ENCODE measurements around the gene SGCA.
A peak's percentile ranks its signal among the peaks of the same experiment; 100 is the strongest.

The SGCA gene

DNA sequence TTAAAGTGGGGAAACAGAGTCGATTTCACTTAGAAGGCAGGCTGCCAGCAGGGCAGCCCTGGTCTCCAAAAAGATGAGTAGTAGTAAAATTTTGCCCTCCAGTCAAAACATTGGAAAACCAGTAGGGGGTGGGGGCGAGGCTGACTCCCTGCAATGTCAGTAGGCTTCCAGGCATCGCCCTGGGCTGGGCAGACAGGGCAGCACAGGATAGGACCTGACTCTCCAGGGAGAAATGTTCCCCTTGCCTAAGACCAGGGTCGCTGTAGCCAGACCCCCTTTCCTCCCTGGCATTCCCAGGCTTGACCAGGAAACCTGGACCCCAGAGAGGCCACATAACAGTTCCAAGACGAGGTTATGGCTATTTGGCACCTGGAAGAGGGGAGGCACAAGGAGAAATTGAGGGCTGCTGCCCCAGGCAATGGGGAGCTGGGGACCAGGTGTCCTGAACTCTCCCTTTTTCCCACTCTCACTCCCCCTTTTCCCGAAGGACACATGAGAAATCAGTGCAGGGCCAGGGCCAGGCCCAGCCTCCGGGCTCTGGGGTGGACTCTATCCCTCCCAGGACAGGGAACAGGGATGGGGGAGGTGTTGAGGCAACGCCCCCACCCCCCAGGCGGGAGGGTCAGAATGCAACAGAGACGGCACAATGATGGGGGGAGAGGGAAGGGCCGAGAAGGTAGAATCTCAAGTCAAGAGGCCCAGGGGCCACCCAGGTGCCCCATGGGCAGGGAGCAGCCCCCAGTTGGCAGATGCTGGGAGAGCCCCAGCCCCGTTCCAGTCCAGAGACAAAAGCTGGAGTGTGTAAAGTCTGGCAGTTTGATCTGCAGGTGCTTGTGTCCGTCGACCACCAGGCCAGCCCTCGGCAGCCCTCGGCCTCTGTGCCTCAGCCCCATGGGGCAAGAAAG is 31.3 kb upstream of the SGCA start:
- peak; percentile 68 for DNase-seq (ENCODE audit: low spot score)

DNA sequence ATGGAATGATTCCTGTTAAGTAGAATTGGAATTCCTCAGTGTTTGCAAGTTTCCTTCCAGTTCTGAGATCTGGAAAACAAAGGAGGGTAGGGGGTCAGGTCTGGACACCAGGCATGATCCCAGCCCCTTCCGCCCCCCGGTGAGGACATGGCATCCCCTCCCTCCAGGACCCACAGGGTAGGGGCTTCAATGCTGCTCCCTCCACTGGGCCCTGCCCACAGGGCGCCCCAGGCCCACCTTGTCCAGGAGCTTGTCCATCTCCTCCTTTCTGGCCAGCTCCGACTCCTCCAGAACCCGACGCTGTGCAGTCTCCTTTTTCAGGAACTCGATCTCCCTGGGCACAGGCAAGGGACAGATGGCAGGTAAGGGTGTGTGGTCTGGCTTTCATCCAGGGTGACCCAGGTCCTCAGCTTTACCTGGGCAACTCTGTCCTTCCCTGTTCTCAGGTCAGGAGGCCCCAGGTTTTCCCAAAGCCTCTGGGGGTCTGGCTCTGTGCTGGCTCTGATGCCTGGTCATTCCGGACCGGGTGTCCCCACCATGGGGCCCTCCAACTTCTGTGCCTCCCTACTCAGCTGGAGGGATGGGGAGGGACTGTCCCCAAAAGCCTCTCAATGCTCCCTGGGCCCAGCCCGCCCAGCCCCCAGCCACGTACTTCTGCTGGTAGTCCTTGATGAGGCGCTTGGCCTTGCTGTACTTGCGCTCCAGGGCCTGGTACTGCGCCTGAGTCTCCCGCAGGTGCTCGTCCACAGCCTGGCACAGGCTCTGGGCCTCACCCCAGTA is 30.3 kb upstream of the SGCA start:
- DNase-seq (ENCODE audit: low spot score): no peak

DNA sequence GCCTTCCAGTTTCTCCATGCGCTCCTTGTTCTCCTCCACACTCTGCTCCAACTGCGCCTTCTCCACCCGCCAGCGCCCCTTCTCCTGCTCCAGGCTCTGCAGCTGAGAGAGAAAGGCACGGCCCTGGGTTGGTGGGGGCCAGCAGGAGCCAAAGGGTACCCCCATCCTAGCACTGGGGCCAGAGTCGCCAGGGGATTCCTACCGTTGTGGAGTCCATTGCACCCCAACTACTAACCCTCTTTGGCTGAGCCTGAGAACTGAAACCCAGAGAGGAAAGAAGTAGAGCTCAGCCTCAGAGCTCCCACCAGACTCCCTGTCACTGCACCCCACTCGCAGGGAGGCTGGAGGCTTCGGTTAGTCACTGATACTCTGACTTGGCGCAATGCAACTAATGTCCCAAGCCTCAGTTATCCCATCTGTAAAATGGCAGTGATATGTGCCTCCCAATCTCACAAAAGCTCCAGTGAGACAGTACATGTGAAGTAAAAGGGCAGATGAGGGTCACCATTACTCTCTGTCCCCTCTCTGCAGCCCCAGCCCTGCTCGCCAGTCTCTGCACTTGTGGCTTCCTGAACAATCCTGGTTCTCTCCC is 29.6 kb upstream of the SGCA start:
- no peak for DNase-seq (ENCODE audit: low spot score)

DNA sequence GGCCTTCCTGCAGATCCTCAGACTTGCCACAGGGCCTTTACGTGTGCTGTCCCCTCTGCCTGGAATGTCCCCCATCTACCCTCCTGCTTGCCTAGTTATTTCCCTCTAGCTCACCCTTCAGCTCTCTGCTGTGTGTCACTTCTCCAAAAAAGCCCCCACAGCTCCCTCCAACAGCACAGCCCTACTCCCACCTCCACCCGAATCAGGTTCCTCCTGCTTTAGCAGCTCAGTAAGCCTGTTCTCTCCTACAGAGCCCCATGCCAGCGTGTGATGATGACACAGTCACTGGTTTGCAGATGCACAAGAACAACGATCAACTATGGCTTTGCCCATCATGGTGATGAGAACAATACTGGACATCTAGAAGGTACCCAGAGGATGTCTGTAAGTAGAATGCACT is 28.8 kb upstream of the SGCA start:
- DNase-seq (ENCODE audit: low spot score): no peak

DNA sequence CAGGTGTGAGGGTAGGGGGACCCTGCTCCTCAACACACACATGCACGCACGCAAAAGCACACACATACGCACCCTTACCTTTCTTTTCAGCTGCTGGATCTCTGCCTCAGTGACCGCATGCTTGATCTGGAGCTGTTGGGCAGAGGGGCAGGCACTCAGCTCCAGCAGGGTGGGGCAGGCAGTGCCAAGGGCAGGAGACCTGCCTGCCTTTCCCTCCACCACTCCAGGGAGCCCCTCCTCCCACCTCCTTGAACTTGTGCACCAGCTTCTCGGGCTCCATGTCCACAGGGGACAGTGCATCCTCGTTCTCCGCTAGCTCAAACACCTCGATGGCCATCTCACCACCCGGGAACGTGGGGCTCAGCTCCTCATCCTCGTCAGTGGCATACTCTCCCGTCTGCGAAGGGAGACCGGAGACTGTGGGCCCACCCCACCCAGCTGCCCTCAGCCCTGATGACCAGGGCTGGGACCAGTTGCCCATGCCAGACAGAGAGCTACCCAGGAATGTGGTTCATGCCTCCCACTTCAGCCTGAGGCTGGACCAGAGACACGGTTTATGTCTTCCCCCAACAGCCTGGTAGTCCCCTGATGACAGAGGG is 26.5 kb upstream of the SGCA start:
- DNase-seq (ENCODE audit: low spot score): no peak

DNA sequence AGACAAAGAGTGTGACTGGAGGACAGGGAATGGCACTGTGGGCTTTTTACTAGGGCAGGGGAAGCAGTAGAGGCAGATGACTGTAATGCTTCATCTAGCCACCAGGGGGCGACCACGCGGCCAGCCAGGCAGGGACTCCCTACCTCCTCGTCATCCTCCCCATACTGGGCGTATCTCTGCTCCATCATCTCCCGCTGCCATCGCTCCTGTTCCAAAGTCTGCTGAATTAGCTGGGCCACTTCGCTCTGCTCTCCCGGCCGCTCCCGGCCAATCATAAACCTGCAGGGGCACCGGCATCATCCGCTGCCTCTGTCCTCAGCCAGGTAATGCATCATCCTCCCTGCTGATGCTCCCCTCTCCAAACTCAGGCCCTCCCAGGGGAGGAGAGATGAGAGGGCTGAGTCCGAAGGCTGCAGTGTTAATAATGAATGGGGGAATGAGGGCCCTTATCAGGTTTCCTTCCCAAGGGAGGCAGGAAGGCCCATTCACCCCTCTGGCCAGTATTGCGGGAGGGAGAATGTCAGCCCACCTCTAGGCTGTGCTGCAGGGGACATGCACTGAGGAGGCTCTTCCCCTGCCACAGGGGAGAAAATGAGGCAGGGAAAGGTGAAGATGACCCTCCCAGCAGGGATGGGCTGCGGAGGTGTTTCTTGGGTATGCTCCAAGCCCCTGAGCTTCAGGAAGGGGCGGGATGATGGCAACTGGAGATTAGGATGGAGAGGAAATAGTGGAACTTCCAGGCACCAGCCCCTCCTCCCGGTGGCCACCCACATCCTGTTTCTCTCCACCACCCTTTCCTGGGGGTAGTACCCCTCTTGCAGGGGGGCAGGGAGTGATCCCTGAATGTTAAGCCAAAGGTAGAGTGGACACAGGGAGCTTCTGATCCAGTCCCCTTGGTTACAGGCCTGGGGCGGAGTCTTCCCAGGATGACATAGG is 25.6 kb upstream of the SGCA start:
- DNase-seq (ENCODE audit: low spot score): peak; percentile 92

DNA sequence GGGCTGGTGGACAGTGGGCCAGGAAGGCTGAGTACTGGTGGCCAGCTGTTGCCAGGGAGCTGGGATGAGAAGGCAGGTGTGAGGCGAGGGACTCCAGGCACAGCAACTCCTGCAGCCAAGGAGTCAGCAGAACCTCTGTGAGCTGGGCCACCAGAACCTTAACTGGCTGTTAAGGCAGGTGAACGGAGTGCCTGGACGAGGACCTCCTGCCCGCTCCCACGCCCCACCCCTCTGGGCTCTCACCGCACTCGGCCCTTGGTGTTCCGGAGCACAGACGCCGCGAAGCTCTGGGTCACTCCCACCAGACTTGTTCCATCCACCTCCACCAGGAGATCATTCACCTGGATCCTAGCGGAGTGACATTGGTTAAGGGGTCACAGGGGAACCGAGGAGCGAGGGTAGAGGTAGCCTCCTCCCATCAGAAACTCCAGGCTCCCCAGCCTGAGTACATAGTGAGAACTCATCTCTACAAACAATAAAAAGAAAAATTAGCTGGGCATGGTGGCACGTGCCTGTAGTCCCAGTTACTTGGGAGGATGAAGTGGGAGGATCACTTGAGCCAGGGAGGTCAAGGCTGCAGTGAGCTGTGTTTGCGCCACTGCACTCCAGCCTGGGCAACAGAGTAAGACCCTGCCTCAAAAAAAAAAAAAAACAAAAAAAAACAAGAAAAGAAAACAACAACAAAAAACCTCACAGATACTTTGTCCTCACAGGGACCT is 24.6 kb upstream of the SGCA start:
- DNase-seq (ENCODE audit: low spot score): no peak

DNA sequence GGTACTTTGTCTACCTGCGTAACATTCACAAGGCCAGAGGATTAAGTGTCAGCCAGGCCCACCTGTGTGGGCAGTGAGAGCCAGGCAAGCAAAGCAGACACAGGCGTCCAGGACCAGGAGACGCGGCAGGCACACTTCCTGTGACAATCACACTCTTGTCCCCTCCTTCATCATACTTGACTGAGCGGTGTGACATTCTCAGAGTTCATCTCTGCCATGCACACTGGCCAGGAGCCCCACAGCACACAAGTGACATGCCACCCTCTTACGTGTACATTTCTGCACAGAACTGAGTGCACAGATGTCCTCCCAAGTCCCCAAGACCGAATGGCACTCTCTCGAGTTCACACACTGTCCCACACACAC is 24.1 kb upstream of the SGCA start:
- DNase-seq (ENCODE audit: low spot score): no peak

DNA sequence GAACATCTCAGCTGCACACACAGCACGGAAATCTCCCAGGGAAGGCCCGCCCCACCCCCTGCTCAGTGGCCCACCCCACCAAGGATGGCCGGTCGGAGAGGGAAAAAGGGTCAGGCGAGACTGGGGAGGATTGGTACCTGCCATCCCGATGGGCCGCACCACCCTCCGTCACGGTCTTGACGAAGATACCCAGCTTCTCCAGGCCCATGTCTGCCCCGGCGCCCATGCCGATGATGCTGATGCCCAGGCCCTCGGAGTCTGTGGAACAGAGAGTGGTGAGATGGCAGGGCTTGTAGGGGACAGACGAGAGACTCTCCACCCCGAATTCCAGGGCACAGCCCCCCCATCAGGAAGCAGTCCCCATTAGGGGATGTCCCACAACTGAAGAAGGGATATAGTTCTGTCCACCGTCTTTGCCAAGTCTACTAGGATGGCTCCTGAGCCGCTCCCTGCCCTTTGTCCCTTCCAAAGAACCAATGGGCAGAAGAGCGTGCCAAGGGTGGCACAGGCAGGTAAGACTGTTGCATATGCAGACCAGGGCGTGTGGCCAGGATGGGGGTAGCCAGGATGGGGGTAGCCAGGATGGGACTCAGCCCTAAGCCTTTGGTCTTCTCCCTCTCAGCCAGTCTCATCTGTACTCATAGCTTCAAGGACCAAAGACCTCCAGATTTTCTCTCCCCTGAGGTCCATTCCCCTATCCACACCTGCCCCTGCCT is 22.2 kb upstream of the SGCA start:
- DNase-seq (ENCODE audit: low spot score): no peak

DNA sequence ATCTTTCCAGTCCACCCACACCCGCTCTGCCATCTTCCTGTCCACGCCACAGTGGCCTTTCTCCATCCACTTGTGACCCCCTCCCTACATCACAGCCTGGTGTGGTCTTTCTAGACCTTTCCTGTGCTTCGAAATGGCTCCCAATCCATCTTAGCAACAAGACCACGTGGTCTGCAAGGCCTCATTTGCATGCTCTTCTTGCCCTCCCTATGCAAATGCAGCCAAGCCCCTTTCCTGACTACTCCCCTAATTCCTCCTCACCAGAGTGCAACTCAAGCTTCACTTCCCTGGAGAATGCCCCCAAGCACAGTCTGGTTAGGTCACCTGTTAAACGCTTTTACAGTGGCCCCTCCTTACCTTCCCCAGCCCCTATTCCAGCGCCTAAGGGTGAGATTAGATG is 21.4 kb upstream of the SGCA start:
- DNase-seq (ENCODE audit: low spot score): no peak

DNA sequence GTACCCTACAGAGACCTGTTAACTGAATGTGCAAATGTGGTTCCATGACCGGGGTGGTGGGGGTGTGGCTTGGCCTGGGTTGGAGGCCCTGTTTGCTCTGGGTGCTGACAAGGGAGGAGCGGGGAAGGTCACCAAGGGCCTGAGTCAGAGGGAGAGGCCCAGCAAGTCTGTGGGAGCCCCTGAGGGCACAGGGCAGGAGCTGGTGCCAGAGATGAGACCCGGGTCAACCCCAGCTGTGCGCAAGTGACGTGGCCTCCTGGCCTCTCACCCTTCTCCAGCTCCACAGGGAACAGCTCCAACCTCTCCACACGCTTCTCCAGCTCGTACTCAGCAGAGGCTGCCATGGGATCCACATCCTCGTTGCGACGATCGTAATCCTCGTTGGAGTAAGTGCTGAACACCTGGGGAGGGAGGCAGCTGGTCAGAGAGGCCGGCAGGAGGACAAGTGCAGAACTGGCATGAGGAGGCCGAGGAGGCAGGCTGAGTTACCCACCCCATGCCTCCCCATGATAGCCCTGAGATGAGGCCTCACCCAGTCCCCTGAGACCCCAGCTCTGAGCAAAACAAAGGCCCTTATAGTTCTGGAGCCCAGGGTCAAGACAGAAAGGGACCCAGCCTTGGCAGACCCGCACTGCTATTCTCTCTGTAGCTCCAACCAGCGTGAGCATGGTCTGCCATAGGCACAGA is 20.8 kb upstream of the SGCA start:
- no peak for DNase-seq (ENCODE audit: low spot score)

DNA sequence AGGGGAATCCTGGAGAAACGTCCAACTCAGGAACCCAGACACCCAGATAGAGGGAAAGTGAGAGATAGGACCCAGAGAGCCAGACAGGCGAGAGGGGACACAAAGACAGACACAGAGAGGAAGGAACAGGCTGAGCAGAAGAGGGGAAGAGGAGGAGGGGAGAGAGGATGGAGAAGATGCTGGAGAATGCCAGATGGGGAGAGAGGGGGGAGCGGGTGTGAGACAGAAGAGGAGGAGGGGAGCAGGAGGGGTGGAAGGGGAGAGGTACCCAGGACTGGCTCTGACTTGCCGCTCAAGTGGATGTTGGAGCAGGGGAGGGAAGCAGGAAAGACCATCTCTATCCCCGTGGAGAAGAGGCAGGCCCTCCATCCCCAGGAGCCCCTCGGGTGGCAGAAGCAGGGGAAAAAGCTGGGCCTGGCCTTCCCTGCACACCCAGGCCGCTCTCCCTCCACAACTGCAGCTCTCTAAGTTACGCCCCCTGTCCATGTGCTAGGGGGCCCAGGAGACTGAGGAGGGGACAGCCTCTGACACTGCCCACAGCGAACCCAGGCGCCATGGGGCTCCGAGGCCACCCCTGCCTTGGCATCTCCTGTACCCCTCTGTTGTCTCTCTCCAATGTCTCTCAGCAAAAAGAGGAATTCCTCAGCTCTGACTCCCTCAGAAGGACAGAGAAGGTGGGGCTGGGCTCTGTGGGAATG is 20.1 kb upstream of the SGCA start:
- no peak for DNase-seq (ENCODE audit: low spot score)

DNA sequence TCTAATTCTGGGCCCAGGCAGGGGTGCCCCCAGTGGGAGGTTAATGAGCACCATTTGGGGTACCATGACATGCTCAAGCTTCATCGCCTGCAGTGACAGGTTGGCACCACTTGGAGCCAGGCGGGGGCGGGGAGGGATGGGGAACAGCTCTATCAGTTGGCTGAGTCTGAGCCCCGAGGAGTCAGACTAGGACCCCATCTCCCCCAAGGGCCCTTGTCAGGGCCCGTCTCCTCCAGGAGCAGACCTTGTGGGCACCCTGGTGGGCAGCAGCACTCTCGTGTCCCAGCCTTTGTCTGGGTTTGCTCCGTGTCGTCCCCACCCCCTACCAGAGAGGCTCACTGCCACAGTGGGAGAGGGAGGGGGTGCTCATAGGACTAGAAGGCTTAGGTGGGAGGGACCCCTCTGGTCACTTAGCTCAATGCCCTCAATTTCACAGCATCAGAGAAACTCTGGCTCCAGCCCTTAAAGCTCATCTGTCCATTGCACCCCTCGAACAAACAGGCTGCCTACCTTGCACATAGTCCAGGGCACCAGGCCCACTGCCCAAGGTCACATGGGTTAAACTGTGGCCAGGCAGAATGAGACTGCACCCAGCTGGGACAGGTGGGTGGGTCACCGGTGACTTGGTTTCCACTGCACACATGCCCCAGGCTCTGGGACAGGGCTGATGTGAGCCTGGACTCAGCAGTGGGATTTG is 19.4 kb upstream of the SGCA start:
- no peak for DNase-seq (ENCODE audit: low spot score)

DNA sequence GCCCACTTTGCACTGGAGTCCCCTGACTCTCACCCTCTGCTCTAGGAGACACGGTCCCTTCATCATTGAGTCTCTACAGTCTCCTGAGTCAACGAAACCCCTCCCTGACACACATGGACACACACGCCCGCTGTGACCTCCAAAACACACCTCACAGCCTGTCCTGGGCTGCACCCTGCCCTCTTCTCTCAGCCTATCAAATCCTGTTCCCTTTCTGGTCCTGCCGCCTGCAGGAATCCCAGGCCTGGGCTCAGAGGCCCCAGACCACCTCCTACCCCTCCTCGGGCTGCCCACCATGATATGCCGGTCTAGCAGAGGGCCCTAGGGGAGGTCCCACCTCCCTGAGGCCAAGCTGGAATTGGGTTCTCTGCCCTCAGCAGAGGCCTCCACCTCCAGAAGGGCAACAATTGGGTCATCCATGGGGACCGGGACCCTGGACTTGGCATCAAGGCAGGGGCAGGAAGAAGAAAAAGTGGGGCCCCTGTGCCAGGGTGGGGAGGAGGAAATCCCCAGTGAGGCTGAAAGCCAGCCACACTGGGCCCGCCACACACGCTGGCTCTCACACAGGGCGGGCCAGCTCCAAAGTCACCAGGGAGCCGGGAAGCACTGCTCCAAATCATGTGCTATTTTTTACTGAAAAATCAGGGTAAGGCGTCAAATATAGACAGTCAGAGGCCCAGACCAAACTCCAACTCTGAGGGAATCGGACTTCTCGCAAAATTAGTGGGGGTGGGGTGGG is 18.7 kb upstream of the SGCA start:
- peak; percentile 55 for DNase-seq (ENCODE audit: low spot score)

DNA sequence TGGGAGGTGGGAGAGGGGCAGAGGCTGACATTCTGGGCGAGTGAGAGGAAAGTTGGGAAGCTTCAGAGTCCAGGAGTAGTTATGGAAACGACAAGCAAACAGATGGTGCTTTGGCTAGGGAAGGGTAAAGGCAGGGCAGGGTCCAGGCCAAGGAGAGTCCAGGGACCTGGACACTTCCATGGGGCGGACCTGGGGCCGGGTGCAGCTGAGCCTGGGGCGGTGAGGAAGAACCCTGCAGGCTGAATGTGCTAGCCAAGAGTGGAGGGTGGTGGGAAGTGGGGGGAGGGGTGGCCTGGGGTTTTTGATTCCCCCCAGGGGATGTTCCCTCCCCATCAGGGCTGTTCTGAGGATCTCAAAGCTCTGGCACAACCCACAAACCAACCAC is 18.0 kb upstream of the SGCA start:
- DNase-seq (ENCODE audit: low spot score): peak; percentile 71

DNA sequence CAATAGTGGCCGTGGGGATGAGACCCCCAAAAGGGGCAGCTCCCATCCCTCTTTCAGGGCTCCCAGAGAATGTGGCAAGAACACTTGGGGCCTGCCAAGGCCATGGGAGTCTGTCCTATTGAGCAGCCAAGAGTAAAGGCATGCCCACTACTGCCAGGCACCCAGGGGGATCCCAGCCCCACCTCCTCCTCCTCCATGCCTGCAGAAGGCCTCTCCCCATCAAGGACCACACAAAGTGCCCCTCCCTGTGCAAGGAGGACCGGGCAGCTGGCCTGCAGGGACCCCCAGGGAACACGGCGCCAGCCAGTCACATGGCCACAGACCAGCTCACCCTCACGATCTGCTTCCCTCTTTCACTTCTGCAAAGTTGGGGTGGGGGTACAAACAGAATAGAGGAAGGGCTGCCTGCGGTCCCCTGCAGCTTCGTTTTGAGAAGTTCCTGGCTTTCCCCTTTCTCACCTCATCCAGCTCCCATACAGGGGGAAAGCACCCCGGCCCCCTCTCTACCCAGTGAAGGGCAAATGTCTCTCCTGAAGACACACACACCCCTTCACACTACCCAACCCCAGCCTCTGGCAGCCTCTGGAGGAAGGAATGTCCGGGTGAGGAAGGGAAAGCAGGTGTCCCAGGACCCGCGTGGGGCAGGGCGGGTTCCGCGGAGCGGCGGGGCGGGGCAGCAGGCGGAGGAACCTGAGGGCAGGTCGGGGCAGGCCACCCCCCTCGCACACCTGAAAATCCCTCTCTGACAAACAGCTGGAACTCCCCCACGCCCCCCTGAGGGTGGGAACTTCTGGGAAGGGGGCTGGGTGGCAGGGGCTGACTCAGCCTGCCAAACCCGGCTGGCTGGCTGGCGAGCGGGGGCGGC is 17.3 kb upstream of the SGCA start:
- peak; percentile 52 for DNase-seq (ENCODE audit: low spot score)

DNA sequence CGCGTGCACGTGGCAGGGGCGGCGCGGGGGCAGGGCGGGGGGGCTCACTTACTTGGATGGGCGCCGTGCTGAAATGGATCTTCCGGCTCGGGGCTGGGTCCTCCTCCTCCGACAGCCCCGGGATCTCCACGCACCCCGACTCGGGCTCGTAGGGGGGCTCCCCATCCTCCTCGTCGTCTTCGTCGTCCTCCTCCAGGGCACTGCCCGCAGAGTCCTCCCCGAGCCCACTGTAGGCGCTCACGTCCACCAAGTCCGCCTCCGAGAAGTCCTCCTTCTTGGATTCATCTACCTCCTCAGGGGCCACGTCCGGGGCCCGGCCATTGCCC is 16.8 kb upstream of the SGCA start:
- no peak for DNase-seq (ENCODE audit: low spot score)
